MCF 10A (cell line): ENCODE measurements around the gene AQP3. TPM values are rescaled to one million over a fixed set of nuclear protein-coding genes. Genes with fewer than 3 reads are reported as not detected.

ENCODE experiments used
- BruUV-seq: library from RNA; stranded (reverse); fragments of 400-500 nt; replicated peaks from 2 replicates; lab custom pipeline; 2021; lab: Mats Ljungman, UMichigan
- CTCF ChIA-PET: fragments of 300-600 bp; sonication (Branson Sonifier 250); formaldehyde crosslinking; extraction: SDS; loops from one replicate; lab custom pipeline; 2021; ENCODE audit warnings: antibody characterized with exemption, inconsistent platforms; lab: Yijun Ruan, JAX
- POLR2A ChIA-PET: fragments of 300-600, 350-650 bp; sonication (Branson Sonifier 250); formaldehyde crosslinking; extraction: SDS; loops from one replicate; lab custom pipeline; 2020; ENCODE audit warnings: antibody characterized with exemption, inconsistent platforms; lab: Yijun Ruan, JAX
- DNase-seq: peaks from one replicate; pipeline ENCODE4 v3.0.0-alpha.2; 2018; ENCODE audit not compliant: unreplicated experiment
- H3K27ac Mint-ChIP-seq: one replicate; pipeline ENCODE4 v1.8.0; 2022; ENCODE audit warnings: mild to moderate bottlenecking, low read depth, mixed read lengths; ENCODE audit not compliant: unreplicated experiment
- H3K27me3 Mint-ChIP-seq: one replicate; pipeline ENCODE4 v1.8.0; 2022; ENCODE audit warnings: mixed read lengths; ENCODE audit not compliant: insufficient read depth, unreplicated experiment
- H3K36me3 Mint-ChIP-seq: one replicate; pipeline ENCODE4 v1.8.0; 2022; ENCODE audit warnings: mild to moderate bottlenecking, moderate library complexity, mixed read lengths; ENCODE audit not compliant: insufficient read depth, unreplicated experiment
- H3K4me1 Mint-ChIP-seq: one replicate; pipeline ENCODE4 v1.8.0; 2022; ENCODE audit warnings: mixed read lengths; ENCODE audit not compliant: insufficient read depth, unreplicated experiment
- H3K4me3 Mint-ChIP-seq: one replicate; pipeline ENCODE4 v1.8.0; 2022; ENCODE audit warnings: mild to moderate bottlenecking, moderate library complexity, mixed read lengths; ENCODE audit not compliant: unreplicated experiment
- H3K9me3 Mint-ChIP-seq: one replicate; pipeline ENCODE4 v1.8.0; 2022; ENCODE audit warnings: mixed read lengths; ENCODE audit not compliant: unreplicated experiment
- CTCF ChIP-seq: fragments of 200-600 bp; IDR thresholded peaks from one replicate; pipeline ENCODE4 v1.8.0; 2022; ENCODE audit warnings: antibody characterized with exemption, mild to moderate bottlenecking; ENCODE audit not compliant: unreplicated experiment
- intact Hi-C: fragments of 100-400 bp; cut with micrococcal nuclease; formaldehyde crosslinking; loops from 2 replicates; pipeline ENCODE4 v1.14.1; 2022
- total RNA-seq: library from RNA; stranded (reverse); gene quantifications from 2 replicates; pipeline ENCODE4 v1.2.3, GENCODE V29; 2022

Gene AQP3
- total RNA-seq, 1 experiment from 2014 or later, result 0.89 TPM

GRCh38 chr9:33437205-33437604 lies 10.2 kb downstream of the AQP3 start:
- CTCF ChIA-PET, result interaction anchor here (0.6 to 2.4 kb wide), 9 partner anchors 11 to 187 kb away, joined by 3 to 12 read pairs (median 3); no protein-coding TSS in a partner anchor
- H3K36me3 Mint-ChIP-seq, result no peaks in the 10 kb centered on the region
- no peak overlapping the region for H3K27ac Mint-ChIP-seq
- H3K4me3 Mint-ChIP-seq, result no peak overlapping the region
- no peak for TF ChIP-seq CTCF
- BruUV-seq, result no TSS peak
- POLR2A ChIA-PET, result interaction anchor here (0.7 to 1.2 kb wide), 3 partner anchors 22 to 205 kb away, joined by 3 to 5 read pairs (median 3); partner anchors contain the start of gene NOL6
- DNase-seq, result no peak
- intact Hi-C loops, result no loop called here
- H3K27me3 Mint-ChIP-seq, result no peaks in the 10 kb centered on the region
- peaks cover 27% of the 10 kb centered on the region for H3K4me1 Mint-ChIP-seq
- no peaks in the 10 kb centered on the region for H3K9me3 Mint-ChIP-seq

GRCh38 chr9:33436445-33436844 lies 10.9 kb downstream of the AQP3 start:
- H3K36me3 Mint-ChIP-seq, result no peaks in the 10 kb centered on the region
- no peaks in the 10 kb centered on the region for H3K9me3 Mint-ChIP-seq
- no peak overlapping the region for H3K4me3 Mint-ChIP-seq
- CTCF ChIA-PET, result interaction anchor here (2.4 kb wide), 1 partner anchor 17 kb away, joined by 12 read pairs; no protein-coding TSS in a partner anchor
- no peak for DNase-seq
- intact Hi-C loops, result no loop called here
- no peaks in the 10 kb centered on the region for H3K27me3 Mint-ChIP-seq
- no peak for TF ChIP-seq CTCF
- H3K27ac Mint-ChIP-seq, result no peak overlapping the region
- BruUV-seq, result no TSS peak
- H3K4me1 Mint-ChIP-seq, result peaks cover 30% of the 10 kb centered on the region
- POLR2A ChIA-PET, result interaction anchor here (1.2 kb wide), 1 partner anchor 21 kb away, joined by 5 read pairs; no protein-coding TSS in a partner anchor

GRCh38 chr9:33435821-33436277 lies 11.5 kb downstream of the AQP3 start:
- Mint-ChIP-seq H3K27me3 (no peaks in the 10 kb centered on the region), H3K36me3 (no peaks in the 10 kb centered on the region), H3K9me3 (no peaks in the 10 kb centered on the region), H3K4me3 (no peak overlapping the region), H3K4me1 (peaks cover 35% of the 10 kb centered on the region), H3K27ac (no peak overlapping the region)
- BruUV-seq, result no TSS peak
- no peak for TF ChIP-seq CTCF
- no peak for DNase-seq
- POLR2A ChIA-PET, result interaction anchor here (0.6 kb wide), 1 partner anchor 86 kb away, joined by 3 read pairs; no protein-coding TSS in a partner anchor
- intact Hi-C loops, result no loop called here
- CTCF ChIA-PET, result interaction anchor here (0.6 to 1.2 kb wide), 5 partner anchors 12 to 433 kb away, joined by 3 to 5 read pairs (median 3); no protein-coding TSS in a partner anchor

GRCh38 chr9:33434317-33435105 lies 12.9 kb downstream of the AQP3 start:
- no peaks in the 10 kb centered on the region for H3K27me3 Mint-ChIP-seq
- H3K4me1 Mint-ChIP-seq, result peaks cover 36% of the 10 kb centered on the region
- no peaks in the 10 kb centered on the region for H3K9me3 Mint-ChIP-seq
- ChIA-PET POLR2A (no interaction called here), CTCF (interaction anchor here (0.5 to 0.7 kb wide), 2 partner anchors 705 to 859 kb away, joined by 3 to 4 read pairs; no protein-coding TSS in a partner anchor)
- BruUV-seq, result no TSS peak
- H3K36me3 Mint-ChIP-seq, result no peaks in the 10 kb centered on the region
- TF ChIP-seq CTCF, result no peak
- H3K27ac Mint-ChIP-seq, result no peak overlapping the region
- no peak for DNase-seq
- no peak overlapping the region for H3K4me3 Mint-ChIP-seq
- intact Hi-C loops, result no loop called here
